Fibroblast of lung (primary cell): ENCODE results near the gene PRICKLE1. TPM values are rescaled to one million over a fixed set of nuclear protein-coding genes. Genes with fewer than 3 reads are reported as not detected.

Experiments
- DNase-seq, 2 donors: peaks; one replicate each; pipeline versions ENCODE4 v3.0.0 to v3.0.0-alpha.2; 2010; ENCODE audit warnings: low read depth in 2 of 2
- H2AFZ ChIP-seq: 2 replicates; pipeline ENCODE4 v1.5.1; 2012; ENCODE audit warnings: low read length, control low read depth, inconsistent platforms
- H3K27ac ChIP-seq: 2 replicates; pipeline ENCODE4 v1.5.1; 2011; ENCODE audit warnings: low read length, control low read depth; ENCODE audit not compliant: insufficient read depth
- H3K27me3 ChIP-seq: 2 replicates; pipeline ENCODE4 v1.5.1; 2011; ENCODE audit warnings: mild to moderate bottlenecking, low read length; ENCODE audit not compliant: control insufficient read depth, insufficient read depth
- H3K36me3 ChIP-seq: 2 replicates; pipeline ENCODE4 v1.5.1; 2011; ENCODE audit warnings: low read length; ENCODE audit not compliant: control insufficient read depth, insufficient read depth
- H3K4me1 ChIP-seq: 2 replicates; pipeline ENCODE4 v1.5.1; 2011; ENCODE audit warnings: low read length; ENCODE audit not compliant: control insufficient read depth, insufficient read depth; ENCODE audit errors: extremely low read depth
- H3K4me2 ChIP-seq: 2 replicates; pipeline ENCODE4 v1.5.1; 2011; ENCODE audit warnings: low read length, control low read depth; ENCODE audit not compliant: insufficient read depth; ENCODE audit errors: extremely low read depth
- H3K4me3 ChIP-seq, 4 experiments: fragments of 200-600 bp in 1 of 4; sonication (generic) in 1 of 4; replicated peaks in 1 of 4; 2 replicates each; pipeline ENCODE4 v1.5.1; 2011 to 2016; ENCODE audit warnings: low read length in 4 of 4, low read depth in 3 of 4, mild to moderate bottlenecking in 3 of 4, control low read depth in 2 of 4, inconsistent platforms in 1 of 4, mixed read lengths in 1 of 4; ENCODE audit not compliant: insufficient read depth in 1 of 4; ENCODE audit errors: control extremely low read depth in 1 of 4
- H3K79me2 ChIP-seq: 2 replicates; pipeline ENCODE4 v1.5.1; 2012; ENCODE audit warnings: mild to moderate bottlenecking, low read length, inconsistent platforms; ENCODE audit not compliant: control insufficient read depth, insufficient read depth
- H3K9ac ChIP-seq: 2 replicates; pipeline ENCODE4 v1.5.1; 2011; ENCODE audit warnings: mild to moderate bottlenecking, low read length, control low read depth; ENCODE audit not compliant: insufficient read depth
- H3K9me3 ChIP-seq: 2 replicates; pipeline ENCODE4 v1.5.1; 2012; ENCODE audit warnings: low read depth, low read length; ENCODE audit not compliant: control insufficient read depth, insufficient read depth
- H4K20me1 ChIP-seq: 2 replicates; pipeline ENCODE4 v1.5.1; 2011; ENCODE audit warnings: low read length; ENCODE audit not compliant: control insufficient read depth, insufficient read depth; ENCODE audit errors: extremely low read depth
- CTCF ChIP-seq, 2 donors: IDR thresholded peaks in 1 of 2; conservative IDR thresholded peaks in 1 of 2; 1 replicate in 1 of 2; 2 replicates in 1 of 2; pipeline ENCODE4 v1.5.1; 2011 to 2012; ENCODE audit warnings: low read length in 2 of 2, control low read depth in 1 of 2, inconsistent platforms in 1 of 2, low read depth in 1 of 2, mild to moderate bottlenecking in 1 of 2
- EZH2 ChIP-seq: IDR thresholded peaks from 2 replicates; pipeline ENCODE4 v1.5.1; 2012; ENCODE audit warnings: low read length, control low read depth, mild to moderate bottlenecking; ENCODE audit errors: missing control alignments
- polyA plus RNA-seq, 2 donors: library from polyadenylated mRNA; depleted of rRNA in 1 of 2; stranded (reverse) in 1 of 2; unstranded in 1 of 2; fragments of >200 nt; gene quantifications; 2 replicates each; pipeline ENCODE4 v1.2.1, GENCODE V29; 2011 to 2012; ENCODE audit warnings: missing spikeins in 1 of 2
- total RNA-seq: library from RNA; depleted of rRNA; stranded (reverse); fragments of >200 nt; gene quantifications from 2 replicates; pipeline ENCODE4 v1.2.1, GENCODE V29; 2014

The PRICKLE1 gene
- total and polyA plus RNA-seq, 2 donors (not counting 1 experiment from before 2014, with no cell fraction given): 3.4 to 9.6 TPM

- no peak for TF ChIP-seq CTCF (conservative IDR thresholded peaks at IDR 0.05 in 1 of 2, IDR thresholded peaks at IDR 0.05 in 1 of 2; ENCODE audit: low read depth in 1 of 2, low read length in 2 of 2)
- TF ChIP-seq EZH2: no peak
- H3K4me2 ChIP-seq: no peak overlapping the region
- no peaks in the 10 kb centered on the region for H3K27me3 ChIP-seq
- no peaks in the 10 kb centered on the region for H4K20me1 ChIP-seq
- H3K4me3 ChIP-seq: no peak overlapping the region
- H3K4me1 ChIP-seq: no peaks in the 10 kb centered on the region
- H3K9me3 ChIP-seq: no peaks in the 10 kb centered on the region
- H3K79me2 ChIP-seq: no peaks in the 10 kb centered on the region
- DNase-seq: no peak
- H3K27ac ChIP-seq: no peak overlapping the region
- no peak overlapping the region for H2AFZ ChIP-seq
- no peaks in the 10 kb centered on the region for H3K36me3 ChIP-seq
- H3K9ac ChIP-seq: no peak overlapping the region
Observed at GRCh38 chr12:42507565-42507964, 82.0 kb downstream of the PRICKLE1 start.

GRCh38 chr12:42507081-42507480 is 82.5 kb downstream of the PRICKLE1 start:
- Histone ChIP-seq H3K27ac (no peak overlapping the region), H3K4me1 (no peaks in the 10 kb centered on the region), H3K9ac (no peak overlapping the region), H3K36me3 (no peaks in the 10 kb centered on the region), H3K4me2 (no peak overlapping the region), H2AFZ (no peak overlapping the region), H3K9me3 (no peaks in the 10 kb centered on the region), H3K79me2 (no peaks in the 10 kb centered on the region), H3K27me3 (no peaks in the 10 kb centered on the region), H4K20me1 (no peaks in the 10 kb centered on the region), H3K4me3 (no peak overlapping the region)
- DNase-seq: no peak
- TF ChIP-seq EZH2 (no peak), CTCF (conservative IDR thresholded peaks at IDR 0.05 in 1 of 2, IDR thresholded peaks at IDR 0.05 in 1 of 2; ENCODE audit: low read depth in 1 of 2, low read length in 2 of 2) (no peak)

GRCh38 chr12:42504049-42504448 is 85.5 kb downstream of the PRICKLE1 start:
- TF ChIP-seq EZH2: no peak
- Histone ChIP-seq H3K4me1 (no peaks in the 10 kb centered on the region), H3K27ac (no peak overlapping the region), H2AFZ (no peak overlapping the region), H3K36me3 (no peaks in the 10 kb centered on the region), H3K9ac (no peak overlapping the region), H3K27me3 (no peaks in the 10 kb centered on the region), H4K20me1 (no peaks in the 10 kb centered on the region), H3K4me3 (no peak overlapping the region), H3K79me2 (no peaks in the 10 kb centered on the region), H3K4me2 (no peak overlapping the region), H3K9me3 (no peaks in the 10 kb centered on the region)
- peak; percentile 31 to 53 for DNase-seq
